GM12874 (cell line): Measurements from ENCODE around the gene TMEM178B.

Experiments
- TF ChIP-seq, protein P1 (sequence below): IDR thresholded peaks from 2 replicates; pipeline ENCODE4 v1.5.1; 2011; ENCODE audit warnings: low read depth, mild to moderate bottlenecking, control low read depth, low read length, moderate library complexity; ENCODE audit not compliant: insufficient read depth

Gene TMEM178B

DNA sequence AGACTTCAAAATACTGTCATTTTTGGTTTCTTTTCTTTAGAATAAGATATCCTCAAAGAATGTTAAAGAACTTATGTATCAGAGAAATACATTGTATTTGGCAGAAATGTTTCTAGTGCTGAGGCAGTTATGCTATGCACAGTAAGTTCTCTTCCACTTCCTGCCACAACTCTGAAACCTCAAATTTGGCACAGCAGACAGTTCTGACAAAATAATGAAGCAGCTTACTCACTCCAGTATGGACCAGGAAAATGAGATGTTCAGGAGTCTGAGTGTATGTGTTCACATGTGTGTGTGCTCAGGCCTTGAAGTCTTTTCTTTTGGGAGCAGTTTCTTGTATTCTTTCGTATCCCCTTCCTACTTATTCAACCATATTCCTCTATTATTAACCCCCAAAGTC is 280.4 kb downstream of the TMEM178B start:
- TF ChIP-seq, protein P1, sequence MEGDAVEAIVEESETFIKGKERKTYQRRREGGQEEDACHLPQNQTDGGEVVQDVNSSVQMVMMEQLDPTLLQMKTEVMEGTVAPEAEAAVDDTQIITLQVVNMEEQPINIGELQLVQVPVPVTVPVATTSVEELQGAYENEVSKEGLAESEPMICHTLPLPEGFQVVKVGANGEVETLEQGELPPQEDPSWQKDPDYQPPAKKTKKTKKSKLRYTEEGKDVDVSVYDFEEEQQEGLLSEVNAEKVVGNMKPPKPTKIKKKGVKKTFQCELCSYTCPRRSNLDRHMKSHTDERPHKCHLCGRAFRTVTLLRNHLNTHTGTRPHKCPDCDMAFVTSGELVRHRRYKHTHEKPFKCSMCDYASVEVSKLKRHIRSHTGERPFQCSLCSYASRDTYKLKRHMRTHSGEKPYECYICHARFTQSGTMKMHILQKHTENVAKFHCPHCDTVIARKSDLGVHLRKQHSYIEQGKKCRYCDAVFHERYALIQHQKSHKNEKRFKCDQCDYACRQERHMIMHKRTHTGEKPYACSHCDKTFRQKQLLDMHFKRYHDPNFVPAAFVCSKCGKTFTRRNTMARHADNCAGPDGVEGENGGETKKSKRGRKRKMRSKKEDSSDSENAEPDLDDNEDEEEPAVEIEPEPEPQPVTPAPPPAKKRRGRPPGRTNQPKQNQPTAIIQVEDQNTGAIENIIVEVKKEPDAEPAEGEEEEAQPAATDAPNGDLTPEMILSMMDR, result no peak

DNA sequence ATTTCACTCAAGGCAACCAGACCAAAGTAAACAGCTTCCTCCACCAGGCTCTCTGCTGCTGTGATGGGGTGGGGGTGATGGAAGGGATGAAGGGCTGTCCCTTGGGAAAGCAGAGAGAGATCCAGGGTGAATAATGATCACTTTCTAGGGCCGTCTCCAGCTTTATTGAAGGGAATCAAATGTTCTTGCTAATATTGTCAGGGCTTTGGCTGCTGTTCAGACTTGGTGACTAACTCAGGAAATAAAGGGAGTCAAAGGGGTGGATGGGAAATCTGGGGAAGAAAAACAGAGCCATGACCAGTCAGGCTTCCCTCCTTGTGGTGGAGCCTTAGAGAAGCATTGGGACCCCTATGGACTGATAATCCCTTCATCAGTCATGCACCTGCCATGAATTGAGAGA is 281.2 kb downstream of the TMEM178B start:
- TF ChIP-seq, protein P1, result no peak

DNA sequence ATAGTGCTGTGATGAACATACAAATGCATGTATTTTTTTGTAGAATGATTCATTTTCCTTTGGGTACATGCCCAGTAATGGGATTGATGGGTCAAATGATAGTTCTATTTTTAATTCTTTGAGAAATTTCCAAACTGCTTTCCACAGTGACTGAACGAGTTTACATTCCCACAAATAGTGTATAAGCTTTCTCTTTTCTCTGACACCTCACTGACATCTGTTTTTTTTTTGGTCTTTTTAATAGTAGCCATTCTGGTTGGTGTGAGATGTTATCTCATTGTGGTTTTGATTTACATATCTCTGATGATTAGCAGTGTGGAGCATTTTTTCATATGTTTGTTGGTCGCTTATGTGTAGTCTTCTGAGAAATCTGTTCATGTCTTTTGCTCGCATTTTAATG is 282.3 kb downstream of the TMEM178B start:
- TF ChIP-seq, protein P1, result no peak

DNA sequence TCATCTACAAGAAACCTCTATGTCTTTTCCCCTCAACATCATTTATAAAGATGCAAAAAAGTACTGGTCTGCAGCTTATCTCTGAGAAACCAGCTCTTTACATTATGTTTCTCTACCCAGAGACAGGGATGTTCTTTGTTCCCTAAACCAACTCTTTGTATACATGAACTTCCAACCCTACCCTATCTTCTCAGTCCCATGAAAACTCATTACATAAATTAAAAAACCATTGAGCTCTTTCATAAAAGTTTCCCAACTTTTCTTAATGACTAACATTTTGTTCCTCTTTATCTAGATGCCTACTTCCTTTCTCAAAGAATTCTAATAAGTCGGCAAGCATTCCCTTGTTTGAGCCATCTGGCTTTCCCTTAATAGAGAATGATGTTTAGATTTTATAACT is 284.5 kb downstream of the TMEM178B start:
- TF ChIP-seq, protein P1, result no peak

DNA sequence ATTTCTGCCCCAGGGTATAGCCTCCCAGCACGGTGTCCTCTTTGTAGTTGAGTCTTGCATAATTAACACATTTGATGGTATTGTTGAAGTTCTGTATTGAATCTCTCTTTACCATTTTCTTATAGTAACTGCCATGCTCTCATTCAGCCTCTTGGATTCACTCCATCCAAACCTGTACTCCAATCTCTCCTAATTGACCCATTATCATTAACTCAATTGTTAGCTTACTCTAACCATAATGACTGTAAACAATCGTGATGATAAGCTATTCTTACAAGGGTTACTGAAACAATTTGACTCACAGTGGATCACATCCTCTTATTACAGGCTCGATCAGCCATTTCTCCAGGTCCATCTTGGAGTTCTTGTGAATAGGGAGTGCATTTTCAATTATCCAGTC is 285.4 kb downstream of the TMEM178B start:
- TF ChIP-seq, protein P1, result no peak

DNA sequence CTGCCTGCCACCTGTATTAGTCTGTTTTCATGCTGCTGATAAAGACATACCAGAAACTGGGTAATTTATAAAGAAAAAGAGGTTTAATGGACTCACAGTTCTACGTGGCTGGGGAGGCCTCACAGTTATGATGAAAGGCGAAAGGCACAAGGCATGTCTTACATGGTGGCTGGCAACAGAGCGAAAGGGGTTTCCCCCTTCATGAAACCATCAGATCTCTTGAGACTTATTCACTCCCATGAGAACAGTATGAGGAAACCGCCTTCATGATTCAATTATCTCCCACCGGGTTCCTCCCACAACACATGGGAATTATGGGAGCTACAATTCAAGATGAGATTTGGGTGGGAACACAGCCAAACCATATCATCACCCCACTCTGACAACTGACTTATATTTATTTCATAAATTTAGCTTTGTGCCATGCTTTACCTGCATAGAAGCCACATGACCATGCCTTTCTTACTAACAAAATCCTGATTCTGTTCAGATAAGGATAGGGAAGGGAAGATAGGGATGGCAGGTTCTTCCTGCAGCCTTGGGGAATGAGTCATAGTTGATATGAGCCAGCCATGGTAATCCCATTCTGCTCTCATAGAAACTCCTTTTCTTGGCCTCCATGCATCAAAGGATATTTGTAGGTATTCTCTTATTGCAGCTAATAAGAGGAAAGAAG is 286.0 kb downstream of the TMEM178B start:
- TF ChIP-seq, protein P1, result no peak

DNA sequence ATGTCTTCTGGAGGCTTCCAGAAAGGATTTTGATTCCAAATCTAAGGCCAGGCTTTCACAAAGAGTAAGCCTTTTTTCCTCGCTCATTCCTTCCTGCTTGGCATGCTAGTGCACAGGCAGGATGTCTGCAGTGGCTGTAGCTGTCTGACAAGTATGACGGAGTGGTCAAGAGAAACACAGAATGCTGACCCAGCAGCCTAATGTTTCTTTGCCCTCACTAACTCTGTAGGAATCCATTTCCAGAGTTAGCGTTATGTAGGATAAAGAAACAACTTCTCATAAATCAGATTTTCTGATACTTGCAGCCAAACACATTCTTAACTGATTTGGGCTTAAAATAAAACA is 286.5 kb downstream of the TMEM178B start:
- TF ChIP-seq, protein P1, result no peak
